SIG-M5 treated with dmso at 0.1 percent for 504 hours (cell line): ENCODE results near the gene AGBL5.

Experiments used
- DNase-seq: peaks from one replicate; lab custom pipeline; 2025; ENCODE audit not compliant: unreplicated experiment; lab: John Stamatoyannopoulos, UW

Gene AGBL5

DNA sequence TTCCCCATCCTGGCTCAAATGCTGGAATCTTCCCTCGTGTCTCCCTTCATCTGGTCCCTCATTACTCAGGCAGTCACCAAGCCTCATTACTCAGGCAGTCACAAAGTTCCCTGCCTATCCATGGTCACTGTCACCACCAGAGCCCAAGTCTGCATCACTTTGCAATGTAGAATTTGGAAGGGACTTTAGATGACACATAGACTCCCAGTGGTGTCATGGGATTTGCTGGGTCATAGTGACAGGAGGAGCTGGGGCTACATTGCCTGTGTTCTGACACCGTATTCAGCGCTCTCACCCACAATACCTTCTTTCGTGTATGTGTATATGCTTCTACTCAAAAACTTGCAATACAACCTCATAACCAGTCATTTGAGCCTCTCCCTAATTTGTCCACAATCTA is 24.9 kb downstream of the AGBL5 start:
- no peak for DNase-seq

GRCh38 chr2:27077231-27077630 is 25.8 kb downstream of the AGBL5 start:
- no peak for DNase-seq

DNA sequence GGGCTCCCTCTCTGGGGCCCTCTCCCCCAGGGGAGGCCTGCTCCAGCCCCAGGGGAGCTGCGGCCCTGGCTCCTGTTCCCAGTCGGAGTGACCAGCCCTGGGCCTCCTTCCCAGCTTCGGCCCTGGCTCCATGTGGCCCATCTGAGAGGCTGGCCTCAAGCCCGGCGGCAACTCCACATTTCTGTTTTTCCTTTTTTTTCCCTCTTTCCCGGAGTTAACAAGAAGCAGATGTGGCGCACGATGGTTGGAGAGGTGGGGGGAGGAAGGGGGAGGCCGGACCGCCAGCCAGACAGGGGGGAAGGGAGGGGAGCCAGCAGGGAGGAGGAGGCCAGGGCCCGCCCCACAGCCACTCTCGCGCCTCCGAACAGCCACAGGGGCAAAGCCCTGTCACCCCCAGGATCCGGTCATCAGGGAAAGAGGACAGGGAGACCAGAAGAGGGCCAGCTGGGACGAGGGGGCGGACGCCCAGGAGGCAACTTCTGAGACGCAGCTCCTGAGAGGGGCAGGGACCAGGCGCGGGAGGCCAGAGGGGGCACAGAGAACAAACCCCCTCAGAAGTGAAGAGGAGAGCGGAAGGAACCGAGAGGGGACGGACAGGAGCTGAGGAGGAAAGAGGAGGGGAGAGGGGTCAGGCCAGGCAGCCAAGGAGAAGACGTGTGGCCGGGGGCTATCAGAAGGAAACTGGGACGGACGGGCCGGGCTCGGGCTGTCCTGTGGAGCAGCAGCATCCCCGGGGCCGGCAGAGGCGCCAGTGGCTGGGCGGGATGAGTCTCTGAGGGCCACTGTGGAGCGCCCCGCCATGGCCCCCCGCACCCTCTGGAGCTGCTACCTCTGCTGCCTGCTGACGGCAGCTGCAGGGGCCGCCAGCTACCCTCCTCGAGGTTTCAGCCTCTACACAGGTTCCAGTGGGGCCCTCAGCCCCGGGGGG is 27.1 kb downstream of the AGBL5 start, which contains the start of gene EMILIN1:
Gene EMILIN1, plus strand, starts transcription at position 349 of the 928 bp plus-strand sequence. Its CDS starts 451 bp downstream, at position 800.
- DNase-seq, result no peak

DNA sequence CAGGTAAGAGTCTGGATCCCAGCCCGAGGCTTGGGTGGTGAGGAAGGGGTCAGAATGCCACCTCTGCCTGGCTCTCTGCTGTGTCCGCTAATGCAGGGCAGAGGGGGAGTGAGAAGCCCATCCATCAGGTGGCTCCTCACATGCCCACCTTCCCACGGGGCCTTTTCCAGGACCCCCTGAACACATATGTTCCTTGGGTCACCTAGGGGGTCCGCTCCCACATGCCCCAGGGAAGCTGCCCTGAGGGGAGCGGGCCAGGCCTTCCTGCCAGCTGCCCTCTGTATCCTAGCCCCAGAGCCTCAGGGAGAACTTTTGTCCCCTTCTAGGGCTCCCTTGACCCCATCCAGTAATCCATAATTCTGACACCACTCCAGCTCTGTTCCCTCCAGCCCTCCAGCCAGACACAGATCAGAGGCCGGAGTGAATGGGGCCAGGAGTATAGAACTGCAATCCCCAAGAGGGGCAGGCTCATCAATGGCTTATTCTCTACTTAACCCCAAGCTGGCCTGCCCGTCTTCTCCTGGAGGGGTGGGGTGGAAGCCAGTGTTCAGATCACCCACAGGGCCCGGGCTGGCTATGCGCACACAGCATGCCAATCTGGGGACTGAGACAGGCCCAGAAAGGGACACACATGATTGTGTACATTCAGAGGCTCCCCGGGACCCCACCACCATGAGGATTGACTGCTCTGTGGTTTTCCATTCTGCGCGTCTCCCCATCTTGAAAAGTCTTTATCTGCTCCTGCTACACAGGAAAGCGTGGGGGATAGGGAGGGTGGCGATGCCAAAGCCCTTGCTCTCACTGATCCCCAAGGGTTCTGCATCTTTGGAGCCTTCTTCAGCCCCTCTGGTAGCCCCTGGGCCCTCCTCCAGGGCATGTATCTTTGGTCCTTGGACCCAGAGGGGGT is 28.0 kb downstream of the AGBL5 start:
- no peak for DNase-seq

DNA sequence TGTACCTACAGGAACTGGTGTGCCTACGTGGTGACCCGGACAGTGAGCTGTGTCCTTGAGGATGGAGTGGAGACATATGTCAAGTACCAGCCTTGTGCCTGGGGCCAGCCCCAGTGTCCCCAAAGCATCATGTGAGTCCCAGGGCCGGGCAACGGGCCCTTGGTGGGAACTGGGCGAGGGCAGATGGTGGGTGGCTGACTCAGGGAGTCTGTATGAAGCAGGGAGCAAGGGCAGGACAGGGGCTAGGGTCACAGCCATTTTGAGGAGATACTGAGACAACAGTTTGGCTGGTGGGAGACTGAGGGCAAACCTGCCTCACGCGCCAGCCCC is 28.6 kb downstream of the AGBL5 start:
- no peak for DNase-seq

DNA sequence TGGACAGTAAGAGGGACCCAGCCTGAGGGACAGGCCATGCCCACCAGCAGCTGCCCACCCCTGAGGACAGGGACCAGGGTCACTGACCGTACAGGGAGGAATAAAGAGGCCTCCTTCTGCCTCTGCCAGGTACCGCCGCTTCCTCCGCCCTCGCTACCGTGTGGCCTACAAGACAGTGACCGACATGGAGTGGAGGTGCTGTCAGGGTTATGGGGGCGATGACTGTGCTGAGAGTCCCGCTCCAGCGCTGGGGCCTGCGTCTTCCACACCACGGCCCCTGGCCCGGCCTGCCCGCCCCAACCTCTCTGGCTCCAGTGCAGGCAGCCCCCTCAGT is 29.1 kb downstream of the AGBL5 start:
- no peak for DNase-seq

GRCh38 chr2:27081984-27082772 is 30.7 kb downstream of the AGBL5 start:
- DNase-seq, result no peak

DNA sequence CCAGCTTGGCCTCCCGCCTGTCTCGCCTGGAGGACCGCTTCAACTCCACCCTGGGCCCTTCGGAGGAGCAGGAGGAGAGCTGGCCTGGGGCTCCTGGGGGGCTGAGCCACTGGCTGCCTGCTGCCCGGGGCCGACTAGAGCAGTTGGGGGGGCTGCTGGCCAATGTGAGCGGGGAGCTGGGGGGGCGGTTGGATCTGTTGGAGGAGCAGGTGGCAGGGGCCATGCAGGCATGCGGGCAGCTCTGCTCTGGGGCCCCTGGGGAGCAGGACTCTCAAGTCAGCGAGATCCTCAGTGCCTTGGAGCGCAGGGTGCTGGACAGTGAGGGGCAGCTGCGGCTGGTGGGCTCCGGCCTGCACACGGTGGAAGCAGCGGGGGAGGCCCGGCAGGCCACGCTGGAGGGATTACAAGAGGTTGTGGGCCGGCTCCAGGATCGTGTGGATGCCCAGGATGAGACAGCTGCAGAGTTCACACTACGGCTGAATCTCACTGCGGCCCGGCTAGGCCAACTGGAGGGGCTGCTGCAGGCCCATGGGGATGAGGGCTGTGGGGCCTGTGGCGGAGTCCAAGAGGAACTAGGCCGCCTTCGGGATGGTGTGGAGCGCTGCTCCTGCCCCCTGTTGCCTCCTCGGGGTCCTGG is 31.4 kb downstream of the AGBL5 start:
- DNase-seq, result no peak

DNA sequence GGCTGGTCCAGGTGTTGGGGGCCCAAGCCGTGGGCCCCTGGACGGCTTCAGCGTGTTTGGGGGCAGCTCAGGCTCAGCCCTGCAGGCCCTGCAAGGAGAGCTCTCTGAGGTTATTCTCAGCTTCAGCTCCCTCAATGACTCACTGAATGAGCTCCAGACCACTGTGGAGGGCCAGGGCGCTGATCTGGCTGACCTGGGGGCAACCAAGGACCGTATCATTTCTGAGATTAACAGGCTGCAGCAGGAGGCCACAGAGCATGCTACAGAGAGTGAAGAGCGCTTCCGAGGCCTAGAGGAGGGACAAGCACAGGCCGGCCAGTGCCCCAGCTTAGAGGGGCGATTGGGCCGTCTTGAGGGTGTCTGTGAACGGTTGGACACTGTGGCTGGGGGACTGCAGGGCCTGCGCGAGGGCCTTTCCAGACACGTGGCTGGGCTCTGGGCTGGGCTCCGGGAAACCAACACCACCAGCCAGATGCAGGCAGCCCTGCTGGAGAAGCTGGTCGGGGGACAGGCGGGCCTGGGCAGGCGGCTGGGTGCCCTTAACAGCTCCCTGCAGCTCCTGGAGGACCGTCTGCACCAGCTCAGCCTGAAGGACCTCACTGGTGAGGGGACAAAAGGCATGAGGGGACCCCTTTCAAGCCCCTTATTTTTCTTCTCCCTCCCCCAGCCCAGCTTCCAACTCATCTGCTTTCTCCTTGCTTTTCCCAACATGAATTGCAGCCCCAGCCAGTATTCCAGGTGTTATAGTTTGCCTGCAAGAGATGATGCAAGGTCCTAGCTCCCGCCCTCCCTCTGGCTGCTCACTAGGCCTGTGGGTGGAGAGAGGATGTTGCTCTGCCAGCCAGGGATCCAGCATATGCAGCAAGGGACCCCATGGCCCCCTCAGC is 32.2 kb downstream of the AGBL5 start:
- DNase-seq, result no peak

DNA sequence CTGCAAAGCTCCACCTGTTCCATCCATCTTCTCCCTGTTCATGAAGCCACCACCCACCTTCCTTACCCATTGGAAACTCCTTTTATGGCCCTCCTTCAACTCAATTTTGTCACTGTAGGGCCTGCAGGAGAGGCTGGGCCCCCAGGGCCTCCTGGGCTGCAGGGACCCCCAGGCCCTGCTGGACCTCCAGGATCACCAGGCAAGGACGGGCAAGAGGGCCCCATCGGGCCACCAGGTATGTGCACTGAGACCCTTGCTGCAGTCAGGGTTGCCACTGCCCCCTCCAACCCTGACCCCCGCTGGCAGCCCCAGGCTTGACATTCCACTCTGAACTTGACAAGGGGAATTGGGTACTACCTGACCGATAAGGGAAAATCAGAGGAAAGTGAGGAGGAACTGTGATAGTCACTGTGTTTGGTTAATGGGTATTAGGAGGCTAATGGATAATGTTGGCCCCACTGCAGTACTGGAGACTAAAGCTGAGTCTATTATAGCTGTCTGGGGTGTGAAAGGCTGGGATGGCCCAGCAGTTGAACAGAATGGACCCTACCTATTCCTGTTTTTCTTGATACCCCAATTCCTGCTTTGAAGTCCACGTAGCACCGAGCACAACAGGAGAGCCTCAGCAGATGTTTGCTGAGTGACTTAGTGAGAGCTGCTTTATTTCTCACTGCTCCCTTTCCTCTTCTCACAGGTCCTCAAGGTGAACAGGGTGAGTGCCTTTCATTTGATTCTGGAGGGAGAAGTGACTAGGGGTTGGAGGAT is 33.0 kb downstream of the AGBL5 start:
- no peak for DNase-seq

DNA sequence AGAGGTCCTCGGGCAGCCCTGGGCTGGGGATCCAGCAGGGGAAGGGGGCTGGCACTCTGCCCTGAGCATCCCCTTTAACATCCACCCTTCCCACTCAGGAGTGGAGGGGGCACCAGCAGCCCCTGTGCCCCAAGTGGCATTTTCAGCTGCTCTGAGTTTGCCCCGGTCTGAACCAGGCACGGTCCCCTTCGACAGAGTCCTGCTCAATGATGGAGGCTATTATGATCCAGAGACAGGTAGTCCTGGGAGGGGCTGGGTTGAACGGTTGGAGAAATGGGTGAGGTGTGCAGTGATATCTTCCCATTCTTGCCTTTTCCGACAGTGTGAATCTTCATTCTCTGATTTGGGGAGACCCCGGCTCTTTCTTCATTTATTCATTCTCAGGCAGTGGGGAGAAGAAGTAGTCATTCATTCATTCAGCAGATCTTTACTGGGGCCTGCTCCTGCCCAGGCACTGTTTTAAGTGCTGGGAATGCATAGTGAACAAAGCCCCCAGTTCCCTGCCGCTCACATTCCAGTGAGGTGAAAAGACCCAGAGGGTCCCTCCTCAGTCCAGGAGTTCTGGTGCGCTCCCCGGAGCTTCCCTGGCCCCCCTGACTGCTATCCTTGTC is 33.7 kb downstream of the AGBL5 start:
- DNase-seq, result no peak

- DNase-seq, result peak; percentile 29
These were observed 34.2 kb downstream of the AGBL5 start for GRCh38 chr2:27085673-27086089.

GRCh38 chr2:27086090-27086723 is 34.7 kb downstream of the AGBL5 start:
- DNase-seq, result peak; percentile 89

GRCh38 chr2:27086724-27087593 is 35.5 kb downstream of the AGBL5 start, which contains the start of gene KHK:
KHK (plus strand) TSS chr2:27086772; CDS start chr2:27087260, 488 bp downstream.
- DNase-seq, result no peak

- DNase-seq, result no peak
These were observed 36.4 kb downstream of the AGBL5 start for GRCh38 chr2:27087823-27088410.

DNA sequence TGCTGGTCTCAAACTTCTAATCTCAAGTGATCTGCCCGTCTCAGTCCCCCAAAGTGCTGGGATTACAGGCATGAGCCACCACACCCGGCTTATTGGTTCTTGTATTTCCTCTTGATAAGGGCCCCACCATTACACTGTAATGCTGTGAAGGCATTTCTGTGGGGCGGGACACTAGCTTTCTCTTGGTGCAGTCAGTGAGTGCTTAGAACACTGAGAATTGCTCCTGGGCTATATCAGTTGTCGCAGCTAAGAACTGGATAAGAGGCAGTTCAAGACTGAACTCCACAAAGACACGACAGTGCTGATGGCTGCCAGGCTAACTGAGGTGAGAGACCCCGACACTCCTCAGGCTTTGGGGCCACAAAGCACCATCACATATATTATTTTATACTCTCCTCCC is 37.2 kb downstream of the AGBL5 start:
- no peak for DNase-seq
